Amygdala (tissue), 56 donors: ENCODE measurements around the gene CTXN3.
"Not testable (repeated sequence)": the region's sequence is repeated elsewhere in the genome, so short reads cannot be mapped to it uniquely, and the experiment has no call there.

ENCODE experiments used
- DNase-seq, 56 donors: peaks; one replicate each; lab custom pipeline; 2025; lab: John Stamatoyannopoulos, UW

CTXN3 gene

GRCh38 chr5:127650022-127650421 is 1.1 kb downstream of the CTXN3 start:
- no peak for DNase-seq

GRCh38 chr5:127650649-127651048 is 1.8 kb downstream of the CTXN3 start:
- DNase-seq, result no peak

GRCh38 chr5:127652952-127653611 is 4.2 kb downstream of the CTXN3 start:
- no peak for DNase-seq

GRCh38 chr5:127656825-127657224 is 7.9 kb downstream of the CTXN3 start:
- DNase-seq, result no peak

GRCh38 chr5:127660047-127660733 is 11.3 kb downstream of the CTXN3 start:
- no peak for DNase-seq

- DNase-seq, result no peak
These were observed 15.2 kb downstream of the CTXN3 start for GRCh38 chr5:127664093-127664492.

GRCh38 chr5:127665641-127666040 is 16.8 kb downstream of the CTXN3 start:
- no peak for DNase-seq

- DNase-seq, result no peak
These were observed 17.3 kb downstream of the CTXN3 start for GRCh38 chr5:127666043-127666716.

GRCh38 chr5:127667926-127668325 is 19.0 kb downstream of the CTXN3 start:
- DNase-seq, result no peak

GRCh38 chr5:127671218-127671617 is 22.3 kb downstream of the CTXN3 start:
- DNase-seq, result no peak

GRCh38 chr5:127673117-127673800 is 24.4 kb downstream of the CTXN3 start:
- DNase-seq, result no peak

GRCh38 chr5:127676951-127677350 is 28.1 kb downstream of the CTXN3 start:
- DNase-seq, result not testable (repeated sequence)

GRCh38 chr5:127679691-127680330 is 30.9 kb downstream of the CTXN3 start:
- not testable (repeated sequence) for DNase-seq

GRCh38 chr5:127680595-127680994 is 31.7 kb downstream of the CTXN3 start:
- DNase-seq, result no peak

GRCh38 chr5:127683008-127683407 is 34.1 kb downstream of the CTXN3 start:
- no peak for DNase-seq

- no peak for DNase-seq
These were observed 36.0 kb downstream of the CTXN3 start for GRCh38 chr5:127684726-127685467.

GRCh38 chr5:127685662-127686061 is 36.8 kb downstream of the CTXN3 start:
- DNase-seq, result no peak

- DNase-seq, result no peak
These were observed 37.5 kb downstream of the CTXN3 start for GRCh38 chr5:127686424-127686823.

- DNase-seq, result no peak
These were observed 45.8 kb downstream of the CTXN3 start for GRCh38 chr5:127694518-127695171.
